HCT116 (cell line): ENCODE results near the gene LAMTOR1. TPM values are rescaled to one million over a fixed set of nuclear protein-coding genes. Genes with fewer than 3 reads are reported as not detected.
A peak's percentile ranks its signal among the peaks of the same experiment; 100 is the strongest.

Experiments
- ATAC-seq: fragments of 200-7000 bp; cut with Tn5 transposase; 2 replicates; pipeline ENCODE4 v1.9.1; 2020; ENCODE audit warnings: mild to moderate bottlenecking, moderate library complexity
- BruUV-seq: library from RNA; stranded (reverse); fragments of 400-500 nt; replicated peaks from 2 replicates; lab custom pipeline; 2021; lab: Mats Ljungman, UMichigan
- CTCF ChIA-PET: fragments of 300-600 bp; sonication (Branson Sonifier 250); formaldehyde crosslinking; loops from one replicate; lab custom pipeline; 2021; ENCODE audit warnings: antibody characterized with exemption; lab: Charles Lee
- POLR2A ChIA-PET: fragments of 300-600, 350-600 bp; sonication (Branson Sonifier 250); formaldehyde crosslinking; loops from one replicate; lab custom pipeline; 2021; ENCODE audit warnings: antibody characterized with exemption; lab: Charles Lee
- RAD21 ChIA-PET, 2 experiments: fragments of 300-600 bp; sonication (Branson Sonifier 250); formaldehyde crosslinking; loops; one replicate each; lab custom pipeline; 2023; ENCODE audit warnings: low total read pairs in 2 of 2; ENCODE audit not compliant: uncharacterized antibody in 2 of 2, unreplicated experiment in 2 of 2, low non-redundant PET in 1 of 2; lab: Charles Lee
- DNase-seq: peaks from one replicate; pipeline ENCODE4 v3.0.0-alpha.2; 2010; ENCODE audit warnings: low read depth, low spot score
- H2AFZ ChIP-seq: fragments of 200-600 bp; shearing (Covaris generic), sonication (generic); 2 replicates; pipeline ENCODE4 v1.6.1; 2017; ENCODE audit warnings: low read depth, mixed run types, mixed read lengths, antibody characterized with exemption, low read length; ENCODE audit not compliant: poor library complexity, severe bottlenecking
- H3K27ac ChIP-seq: 2 replicates; pipeline ENCODE4 v1.5.1; 2012; ENCODE audit warnings: low read depth, low read length
- H3K27me3 ChIP-seq: fragments of 200-600 bp; sonication (generic); 2 replicates; pipeline ENCODE4 v1.6.1; 2016; ENCODE audit warnings: mixed run types, low read length, mixed read lengths; ENCODE audit not compliant: insufficient read depth
- H3K36me3 ChIP-seq, 2 experiments: fragments of 200-500 bp in 1 of 2; fragments of 200-600 bp in 1 of 2; sonication (Bioruptor generic) in 1 of 2; sonication (generic) in 1 of 2; 2 replicates each; pipeline versions ENCODE4 v1.5.1 to v1.6.1; 2014 to 2016; ENCODE audit warnings: low read length in 2 of 2, inconsistent platforms in 1 of 2, mixed read lengths in 1 of 2, mixed run types in 1 of 2; ENCODE audit not compliant: insufficient read depth in 2 of 2, control insufficient read depth in 1 of 2
- H3K4me1 ChIP-seq, 2 experiments: fragments of 200-600 bp in 1 of 2; sonication (generic) in 1 of 2; 2 replicates each; pipeline versions ENCODE4 v1.5.1 to v1.6.1; 2012 to 2017; ENCODE audit warnings: low read length in 2 of 2, inconsistent platforms in 1 of 2, mild to moderate bottlenecking in 1 of 2, mixed read lengths in 1 of 2, mixed run types in 1 of 2, moderate library complexity in 1 of 2; ENCODE audit not compliant: insufficient read depth in 2 of 2, control insufficient read depth in 1 of 2
- H3K4me2 ChIP-seq: fragments of 200-600 bp; sonication (generic); 2 replicates; pipeline ENCODE4 v1.6.1; 2017; ENCODE audit warnings: mixed run types, low read length, mixed read lengths
- H3K4me3 ChIP-seq, 2 experiments: fragments of 200-600 bp in 1 of 2; sonication (generic) in 1 of 2; replicated peaks in 1 of 2; 2 replicates each; pipeline ENCODE4 v1.5.1; 2011 to 2016; ENCODE audit warnings: low read length in 2 of 2, control low read depth in 1 of 2, low read depth in 1 of 2, mild to moderate bottlenecking in 1 of 2, mixed read lengths in 1 of 2, mixed run types in 1 of 2
- H3K79me2 ChIP-seq: fragments of 200-600 bp; sonication (generic); 2 replicates; pipeline ENCODE4 v1.6.1; 2017; ENCODE audit warnings: mild to moderate bottlenecking, mixed run types, low read length, moderate library complexity, mixed read lengths; ENCODE audit not compliant: insufficient read depth
- H3K9ac ChIP-seq: fragments of 200-600 bp; sonication (generic); 2 replicates; pipeline ENCODE4 v1.6.1; 2016; ENCODE audit warnings: low read length, mixed read lengths
- H3K9me2 ChIP-seq: fragments of 200-600 bp; sonication (generic), shearing (Covaris generic); 2 replicates; pipeline ENCODE4 v1.6.1; 2017; ENCODE audit warnings: mixed run types, mild to moderate bottlenecking, moderate library complexity; ENCODE audit not compliant: insufficient read depth
- H3K9me3 ChIP-seq, 2 experiments: fragments of 200-500 bp in 1 of 2; fragments of 200-600 bp in 1 of 2; sonication (Bioruptor generic) in 1 of 2; sonication (generic) in 1 of 2; 2 replicates each; pipeline ENCODE4 v1.6.1; 2014 to 2017; ENCODE audit warnings: low read length in 2 of 2, mixed read lengths in 2 of 2, inconsistent platforms in 1 of 2, low read depth in 1 of 2, mild to moderate bottlenecking in 1 of 2, mixed run types in 1 of 2, moderate library complexity in 1 of 2; ENCODE audit not compliant: control insufficient read depth in 1 of 2, insufficient read depth in 1 of 2
- H4K20me1 ChIP-seq: fragments of 200-600 bp; sonication (generic), shearing (Covaris generic); 2 replicates; pipeline ENCODE4 v1.6.1; 2017; ENCODE audit warnings: mixed run types, mild to moderate bottlenecking, moderate library complexity; ENCODE audit not compliant: insufficient read depth
- CBX3 ChIP-seq: IDR thresholded peaks from 2 replicates; pipeline ENCODE4 v1.6.1; 2012; ENCODE audit warnings: low read depth
- CEBPB ChIP-seq: IDR thresholded peaks from 2 replicates; pipeline ENCODE4 v1.6.1; 2012; ENCODE audit warnings: low read depth
- ELF1 ChIP-seq: IDR thresholded peaks from 2 replicates; pipeline ENCODE4 v1.6.1; 2012; ENCODE audit warnings: low read depth, borderline replicate concordance
- FOSL1 ChIP-seq: IDR thresholded peaks from 2 replicates; pipeline ENCODE4 v1.6.1; 2012; ENCODE audit warnings: low read depth
- POLR2AphosphoS5 ChIP-seq: IDR thresholded peaks from 2 replicates; pipeline ENCODE4 v1.6.1; 2011; ENCODE audit warnings: mild to moderate bottlenecking, low read depth, low read length, moderate library complexity
- SRF ChIP-seq: IDR thresholded peaks from 2 replicates; pipeline ENCODE4 v1.6.1; 2012; ENCODE audit warnings: low read depth
- TCF7L2 ChIP-seq: IDR thresholded peaks from 2 replicates; pipeline ENCODE4 v1.7.0; 2011; ENCODE audit warnings: borderline replicate concordance, inconsistent platforms; ENCODE audit not compliant: insufficient read depth, insufficient read length; ENCODE audit errors: extremely low read depth
- YY1 ChIP-seq: IDR thresholded peaks from 2 replicates; pipeline ENCODE4 v1.6.1; 2011; ENCODE audit warnings: low read length, low read depth, moderate library complexity, mild to moderate bottlenecking; ENCODE audit not compliant: insufficient replicate concordance; ENCODE audit errors: extremely low read depth
- intact Hi-C: fragments of 100-400 bp; cut with micrococcal nuclease; formaldehyde crosslinking; loops from 2 replicates; pipeline ENCODE4 v1.10.0; 2022
- total RNA-seq: library from RNA; stranded (reverse); gene quantifications from one replicate; pipeline ENCODE4 v1.2.1, GENCODE V29; 2021; ENCODE audit not compliant: unreplicated experiment
- TF ChIP-seq, protein P1 (sequence below): IDR thresholded peaks from 2 replicates; pipeline ENCODE4 v1.6.1; 2012
- TF ChIP-seq, protein P2 (sequence below): IDR thresholded peaks from 2 replicates; pipeline ENCODE4 v1.6.1; 2012; ENCODE audit warnings: low read depth

Gene LAMTOR1
- total RNA-seq, 1 experiment from 2014 or later = 63.9 TPM

DNA sequence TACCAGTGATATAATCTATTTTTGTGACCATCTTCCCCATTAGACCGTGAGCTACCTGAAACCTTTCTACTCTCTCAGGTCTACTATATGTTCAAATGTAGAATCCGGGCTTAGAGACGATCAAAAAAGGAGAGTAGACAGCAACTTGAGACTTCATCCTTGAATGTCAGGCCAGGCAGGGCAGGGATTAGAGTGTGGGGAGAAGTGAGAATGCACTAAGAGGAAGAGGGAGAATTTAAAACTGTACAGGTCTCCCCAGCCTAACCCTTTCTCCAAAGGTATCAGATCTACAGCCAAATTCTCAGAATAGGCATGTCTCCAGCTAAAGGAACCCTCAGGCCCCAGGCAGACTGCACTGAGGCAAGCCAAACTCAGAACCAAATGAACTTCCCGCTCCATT lies 935 bp downstream of the LAMTOR1 start:
- Histone ChIP-seq H4K20me1 (no peaks in the 10 kb centered on the region), H3K9ac (peak overlapping the region; percentile 95), H3K9me3 (no peaks in the 10 kb centered on the region), H2AFZ (no peak overlapping the region), H3K79me2 (peaks cover 36% of the 10 kb centered on the region), H3K27me3 (no peaks in the 10 kb centered on the region), H3K27ac (peak overlapping the region; percentile 80)
- RAD21 ChIA-PET = interaction anchor here in 1 of 2 experiments (0.6 kb wide), 1 partner anchor 10 kb away, joined by 3 read pairs; the partner anchor contains the start of gene ANAPC15
- CTCF ChIA-PET = no interaction called here
- TF ChIP-seq CBX3 (no peak), TCF7L2 (no peak), CEBPB (no peak), FOSL1 (no peak), YY1 (no peak), SRF (no peak), POLR2AphosphoS5 (no peak), ELF1 (no peak)
- TF ChIP-seq, protein P1, sequence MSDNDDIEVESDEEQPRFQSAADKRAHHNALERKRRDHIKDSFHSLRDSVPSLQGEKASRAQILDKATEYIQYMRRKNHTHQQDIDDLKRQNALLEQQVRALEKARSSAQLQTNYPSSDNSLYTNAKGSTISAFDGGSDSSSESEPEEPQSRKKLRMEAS = no peak
- TF ChIP-seq, protein P2, sequence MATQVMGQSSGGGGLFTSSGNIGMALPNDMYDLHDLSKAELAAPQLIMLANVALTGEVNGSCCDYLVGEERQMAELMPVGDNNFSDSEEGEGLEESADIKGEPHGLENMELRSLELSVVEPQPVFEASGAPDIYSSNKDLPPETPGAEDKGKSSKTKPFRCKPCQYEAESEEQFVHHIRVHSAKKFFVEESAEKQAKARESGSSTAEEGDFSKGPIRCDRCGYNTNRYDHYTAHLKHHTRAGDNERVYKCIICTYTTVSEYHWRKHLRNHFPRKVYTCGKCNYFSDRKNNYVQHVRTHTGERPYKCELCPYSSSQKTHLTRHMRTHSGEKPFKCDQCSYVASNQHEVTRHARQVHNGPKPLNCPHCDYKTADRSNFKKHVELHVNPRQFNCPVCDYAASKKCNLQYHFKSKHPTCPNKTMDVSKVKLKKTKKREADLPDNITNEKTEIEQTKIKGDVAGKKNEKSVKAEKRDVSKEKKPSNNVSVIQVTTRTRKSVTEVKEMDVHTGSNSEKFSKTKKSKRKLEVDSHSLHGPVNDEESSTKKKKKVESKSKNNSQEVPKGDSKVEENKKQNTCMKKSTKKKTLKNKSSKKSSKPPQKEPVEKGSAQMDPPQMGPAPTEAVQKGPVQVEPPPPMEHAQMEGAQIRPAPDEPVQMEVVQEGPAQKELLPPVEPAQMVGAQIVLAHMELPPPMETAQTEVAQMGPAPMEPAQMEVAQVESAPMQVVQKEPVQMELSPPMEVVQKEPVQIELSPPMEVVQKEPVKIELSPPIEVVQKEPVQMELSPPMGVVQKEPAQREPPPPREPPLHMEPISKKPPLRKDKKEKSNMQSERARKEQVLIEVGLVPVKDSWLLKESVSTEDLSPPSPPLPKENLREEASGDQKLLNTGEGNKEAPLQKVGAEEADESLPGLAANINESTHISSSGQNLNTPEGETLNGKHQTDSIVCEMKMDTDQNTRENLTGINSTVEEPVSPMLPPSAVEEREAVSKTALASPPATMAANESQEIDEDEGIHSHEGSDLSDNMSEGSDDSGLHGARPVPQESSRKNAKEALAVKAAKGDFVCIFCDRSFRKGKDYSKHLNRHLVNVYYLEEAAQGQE = no peak
- TF ChIP-seq, all 23 proteins: peak for 0
- Histone ChIP-seq H3K4me1 (peaks cover 11 to 18% of the 10 kb centered on the region in 2 experiments; a peak in 3 of 4 replicates), H3K4me3 (peak overlapping the region; percentile 89 to 99), H3K36me3 (peaks cover 11 to 18% of the 10 kb centered on the region in 2 experiments; a peak in 3 of 4 replicates), H3K4me2 (peak overlapping the region; percentile 90), H3K9me2 (no peaks in the 10 kb centered on the region)
- POLR2A ChIA-PET = no interaction called here
- DNase-seq = no peak
- BruUV-seq = TSS peak; percentile 67
- no peak for ATAC-seq
- intact Hi-C loops = loop anchor here (5.0 kb wide), 1 partner anchor 120 kb away; the partner anchor contains the start of gene INPPL1
